ENCODE results near the gene CASK.

Gene CASK, protein sequence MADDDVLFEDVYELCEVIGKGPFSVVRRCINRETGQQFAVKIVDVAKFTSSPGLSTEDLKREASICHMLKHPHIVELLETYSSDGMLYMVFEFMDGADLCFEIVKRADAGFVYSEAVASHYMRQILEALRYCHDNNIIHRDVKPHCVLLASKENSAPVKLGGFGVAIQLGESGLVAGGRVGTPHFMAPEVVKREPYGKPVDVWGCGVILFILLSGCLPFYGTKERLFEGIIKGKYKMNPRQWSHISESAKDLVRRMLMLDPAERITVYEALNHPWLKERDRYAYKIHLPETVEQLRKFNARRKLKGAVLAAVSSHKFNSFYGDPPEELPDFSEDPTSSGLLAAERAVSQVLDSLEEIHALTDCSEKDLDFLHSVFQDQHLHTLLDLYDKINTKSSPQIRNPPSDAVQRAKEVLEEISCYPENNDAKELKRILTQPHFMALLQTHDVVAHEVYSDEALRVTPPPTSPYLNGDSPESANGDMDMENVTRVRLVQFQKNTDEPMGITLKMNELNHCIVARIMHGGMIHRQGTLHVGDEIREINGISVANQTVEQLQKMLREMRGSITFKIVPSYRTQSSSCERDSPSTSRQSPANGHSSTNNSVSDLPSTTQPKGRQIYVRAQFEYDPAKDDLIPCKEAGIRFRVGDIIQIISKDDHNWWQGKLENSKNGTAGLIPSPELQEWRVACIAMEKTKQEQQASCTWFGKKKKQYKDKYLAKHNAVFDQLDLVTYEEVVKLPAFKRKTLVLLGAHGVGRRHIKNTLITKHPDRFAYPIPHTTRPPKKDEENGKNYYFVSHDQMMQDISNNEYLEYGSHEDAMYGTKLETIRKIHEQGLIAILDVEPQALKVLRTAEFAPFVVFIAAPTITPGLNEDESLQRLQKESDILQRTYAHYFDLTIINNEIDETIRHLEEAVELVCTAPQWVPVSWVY

DNA sequence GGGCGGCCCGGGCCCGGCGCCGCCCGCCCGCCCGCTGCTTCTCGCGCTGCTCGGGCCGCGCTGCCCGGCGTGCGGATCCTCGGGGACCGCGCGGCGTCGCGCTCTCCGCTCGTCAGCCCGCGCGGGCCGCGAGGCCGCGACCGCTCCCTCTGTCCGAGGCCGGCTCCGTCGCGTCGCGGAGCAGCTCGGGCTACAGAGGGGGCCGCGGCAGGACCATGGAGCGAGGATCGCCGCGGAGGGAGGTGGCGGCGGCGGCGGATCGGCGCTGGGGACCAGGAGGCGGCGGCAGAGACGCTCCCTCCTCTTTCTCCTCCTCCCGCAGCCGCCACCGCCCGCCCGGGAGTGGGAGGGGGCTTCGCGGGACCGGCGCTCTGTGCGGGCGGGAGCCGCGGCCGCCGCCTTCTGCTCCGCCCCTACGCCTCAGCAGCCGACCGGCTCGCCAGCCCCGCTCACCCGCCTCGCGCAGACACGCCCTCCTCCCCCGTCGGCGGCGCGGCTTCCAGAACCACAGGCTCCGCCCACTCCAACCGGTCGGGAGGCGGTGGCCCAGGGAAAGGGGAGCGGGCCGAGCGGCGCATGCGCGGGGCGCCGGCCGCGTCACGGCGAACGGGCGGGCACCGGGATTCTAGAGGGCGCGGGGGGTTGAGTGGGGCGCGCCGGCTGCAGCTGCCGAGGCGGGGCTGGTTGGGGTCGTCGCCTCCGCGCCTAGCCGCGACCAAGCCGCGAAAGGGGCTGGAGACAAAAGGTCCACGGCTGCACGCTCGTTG is at the start of gene CASK:
Gene CASK, minus strand, starts transcription at position 344 of the 767 bp plus-strand sequence. CDS start 566 bp downstream, outside the sequence.
- DNase-seq, result peak; percentile 92

DNA sequence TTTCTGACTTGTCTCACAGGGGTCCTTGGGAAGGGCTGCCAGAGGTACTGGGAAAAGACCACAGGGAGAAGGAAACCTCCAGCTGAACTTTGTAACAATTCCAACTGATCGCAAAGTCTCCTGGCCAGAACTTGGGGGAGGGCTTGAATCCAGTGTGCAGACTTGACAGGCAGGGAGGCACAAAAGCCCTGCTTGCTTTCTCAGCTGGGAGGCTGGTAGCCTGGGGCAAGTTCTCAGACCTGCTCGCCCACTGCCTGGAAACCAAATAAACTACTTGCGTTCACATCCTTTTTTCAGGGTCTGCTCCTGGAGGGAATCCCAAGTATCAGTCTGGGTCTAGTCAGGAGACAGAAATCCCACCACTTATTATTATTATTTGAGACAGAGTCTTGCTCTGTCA is 48.0 kb upstream of the CASK start:
- DNase-seq, result no peak

DNA sequence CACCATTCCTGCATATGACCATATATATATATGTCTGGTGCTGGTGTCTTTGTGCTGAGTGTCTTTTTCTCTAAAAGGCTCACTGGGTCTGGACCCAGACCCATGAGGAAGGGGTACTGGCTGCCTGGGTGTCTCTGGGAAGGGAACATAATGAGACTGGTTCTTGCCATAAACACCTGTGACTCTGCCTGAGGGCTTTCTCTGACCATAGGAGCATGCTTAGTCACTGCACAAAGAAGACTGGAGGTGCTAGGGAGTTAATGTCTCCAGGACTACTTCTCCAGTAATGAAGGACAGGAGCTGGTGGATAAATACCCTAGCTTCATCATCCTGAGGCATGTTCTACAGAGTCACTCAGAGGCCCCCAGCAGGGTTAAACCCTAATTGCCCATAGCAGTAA is 47.1 kb upstream of the CASK start:
- no peak for DNase-seq

DNA sequence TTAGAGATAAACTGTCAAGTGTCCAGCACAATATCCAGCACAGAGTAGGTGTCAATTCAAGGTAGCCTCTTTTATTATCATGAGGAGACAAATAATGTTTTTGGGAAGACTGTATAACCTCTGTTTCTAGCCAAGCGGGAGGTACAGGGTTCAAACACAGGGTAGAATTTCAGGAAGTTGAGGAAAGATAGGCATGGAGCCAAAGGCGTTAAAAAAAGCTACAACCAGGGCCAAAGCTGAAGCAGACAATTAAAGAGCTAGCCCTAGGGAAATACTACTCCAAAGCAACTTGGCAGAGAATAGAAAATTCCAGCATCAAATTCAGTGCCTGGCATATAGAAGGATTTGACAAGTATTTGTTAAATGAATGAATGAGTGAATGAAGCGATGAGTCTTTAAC is 40.0 kb upstream of the CASK start:
- DNase-seq, result no peak

DNA sequence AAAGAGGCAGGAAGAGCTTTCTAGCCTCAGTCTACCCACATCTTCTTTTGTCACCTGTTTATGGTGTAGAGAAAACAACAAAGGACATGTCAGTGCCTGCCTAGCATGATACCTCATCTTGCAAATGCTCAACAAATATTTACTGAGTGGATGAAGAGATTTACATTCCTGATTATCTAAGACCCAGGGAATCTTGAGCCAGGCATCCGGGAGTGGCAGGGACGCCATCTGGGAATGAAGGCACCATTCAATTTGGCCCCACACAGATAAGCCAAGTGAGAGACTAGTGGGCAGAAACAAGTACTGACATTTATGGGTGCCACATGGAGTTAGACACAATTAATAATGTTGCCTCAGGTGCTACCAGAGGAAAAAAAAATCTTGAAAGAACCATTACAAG is 36.8 kb upstream of the CASK start:
- DNase-seq, result no peak

DNA sequence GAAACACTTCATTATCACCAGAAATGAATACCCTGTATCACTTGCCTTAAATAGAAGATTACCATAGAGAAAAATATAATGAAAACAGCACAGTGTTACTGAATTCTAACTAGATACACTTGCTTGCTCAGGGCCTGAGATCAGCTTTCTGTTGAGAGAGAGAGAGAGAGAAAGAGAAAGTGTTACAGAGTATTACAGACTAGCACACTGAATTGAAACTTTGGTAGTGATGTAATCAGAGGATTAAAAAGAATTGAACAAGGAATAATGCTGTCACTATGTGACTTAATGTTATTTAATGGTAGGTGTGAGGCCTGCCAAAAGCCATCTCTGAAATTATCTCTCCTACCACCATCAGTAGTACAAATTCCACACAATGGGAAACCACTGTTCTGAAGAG is 35.5 kb upstream of the CASK start:
- DNase-seq, result no peak

DNA sequence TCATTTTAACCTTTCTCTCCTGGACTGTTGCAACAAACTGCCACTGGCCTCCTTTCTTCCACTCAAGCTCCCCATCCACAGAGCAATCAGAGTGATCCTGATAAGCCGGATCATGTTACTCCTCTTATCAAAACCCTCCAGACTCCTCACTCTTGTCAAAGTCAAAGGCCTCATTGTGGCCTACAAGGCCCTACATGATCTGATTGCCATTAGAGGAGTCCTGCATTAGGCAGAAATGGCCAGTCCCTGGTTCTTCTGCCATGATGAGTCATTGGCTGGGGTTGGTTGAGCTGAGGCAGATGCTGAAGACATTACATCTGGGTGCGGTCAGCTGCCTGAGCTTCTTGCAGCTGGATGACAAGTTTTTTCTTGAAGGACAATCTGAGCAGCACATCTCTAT is 32.7 kb upstream of the CASK start:
- no peak for DNase-seq

DNA sequence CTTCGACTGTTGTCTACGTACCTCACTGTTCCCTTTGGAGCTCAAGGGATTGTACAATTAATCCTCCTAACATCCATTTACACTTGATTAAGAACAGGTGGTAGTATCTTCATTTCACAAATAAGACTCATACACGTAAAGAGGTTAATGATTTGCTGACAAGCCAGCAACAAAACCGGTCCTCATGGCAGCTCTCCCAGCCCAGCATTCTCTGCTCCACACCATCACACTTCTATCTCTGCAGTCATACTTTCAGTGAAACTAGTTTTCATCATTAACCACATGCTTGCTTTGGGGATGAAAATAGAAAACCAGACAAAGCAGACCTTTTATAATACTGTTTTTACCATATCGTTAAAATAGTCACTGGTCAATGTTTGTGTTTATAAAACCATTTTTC is 28.7 kb upstream of the CASK start:
- no peak for DNase-seq

DNA sequence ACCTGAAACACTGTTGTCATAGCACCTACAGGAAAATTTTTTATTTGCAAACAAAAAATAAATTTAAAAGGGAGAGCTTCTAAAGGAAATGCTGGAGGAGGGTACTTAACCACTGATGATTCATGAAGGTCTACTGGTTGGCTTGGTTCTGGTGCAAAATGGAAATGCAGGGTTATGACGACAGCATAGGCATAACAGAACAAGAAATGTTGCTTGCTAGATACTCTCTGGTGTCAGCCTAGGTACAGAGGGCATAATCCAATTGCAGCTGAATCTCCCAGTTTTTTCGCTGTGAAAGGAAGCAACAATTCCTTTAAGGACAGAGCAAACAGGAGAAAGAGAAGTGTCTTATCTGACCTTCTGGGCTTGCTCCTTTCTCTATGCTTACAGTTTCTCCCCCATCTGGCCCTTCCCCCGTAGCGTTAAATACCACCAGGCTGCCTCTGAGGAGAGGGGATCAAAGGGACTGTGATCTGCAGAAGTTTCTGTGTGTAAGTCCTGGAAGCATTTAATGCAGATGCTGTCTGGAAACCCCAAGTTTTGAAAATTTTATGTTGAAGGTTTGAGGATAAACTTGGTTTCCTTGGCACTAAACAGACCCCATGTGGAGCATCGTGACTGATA is 23.7 kb upstream of the CASK start:
- no peak for DNase-seq

DNA sequence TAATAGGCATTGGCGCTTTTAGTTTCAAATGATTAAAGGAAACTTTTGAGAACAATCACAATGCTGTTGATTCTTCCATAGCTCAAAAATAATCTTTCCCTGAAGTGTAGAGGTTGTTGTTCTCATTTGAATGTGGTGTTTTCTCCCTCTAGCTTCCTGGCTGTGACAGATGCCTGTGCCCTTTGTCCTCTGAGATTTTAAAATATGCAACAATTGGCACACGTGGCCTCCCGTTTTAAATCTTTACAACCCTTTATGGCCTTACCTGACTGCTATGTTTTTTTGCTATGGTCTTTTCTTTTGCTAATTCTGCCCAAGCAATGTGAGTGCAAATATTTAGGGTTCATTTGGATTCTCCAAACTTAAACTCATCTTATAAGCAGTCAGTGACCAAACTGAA is 22.9 kb upstream of the CASK start:
- DNase-seq, result no peak

DNA sequence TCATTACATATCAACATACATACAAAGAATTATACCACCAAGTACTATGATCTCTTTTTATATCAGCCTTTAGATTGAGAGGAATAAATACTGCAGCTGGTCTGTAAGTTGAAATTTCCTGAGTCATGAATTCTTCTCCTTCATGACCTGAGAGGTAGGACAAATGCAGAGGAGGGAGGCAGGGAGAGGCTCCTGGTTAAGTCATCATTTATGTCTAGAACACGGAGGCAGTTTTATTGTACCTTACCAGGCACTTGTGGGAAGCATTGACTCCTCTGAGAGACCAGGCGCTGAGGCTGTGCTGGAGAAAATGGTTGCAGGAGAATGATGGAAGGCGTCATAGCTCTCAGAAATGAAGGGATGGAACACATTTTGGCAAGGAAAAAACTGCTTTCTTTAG is 12.5 kb upstream of the CASK start:
- DNase-seq, result no peak

DNA sequence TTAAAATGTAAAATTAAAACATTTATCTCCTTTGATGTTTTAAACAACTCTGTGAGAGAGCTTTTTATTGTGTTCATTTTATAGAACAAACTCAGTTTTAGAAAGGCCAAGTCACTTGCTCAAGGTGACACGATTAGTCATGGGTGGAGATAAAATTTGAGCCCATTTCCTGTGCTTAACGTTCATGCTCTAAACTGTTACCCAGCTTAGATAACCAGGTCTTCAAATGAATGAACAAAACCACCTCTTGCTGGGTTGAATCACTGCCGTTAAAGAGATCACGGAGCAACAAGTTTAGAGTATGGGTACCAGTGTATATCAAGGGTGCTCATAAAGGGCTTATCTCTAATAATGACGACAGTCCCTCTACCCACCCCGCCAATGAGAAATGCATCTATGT is 10.2 kb upstream of the CASK start:
- DNase-seq, result peak; percentile 49

DNA sequence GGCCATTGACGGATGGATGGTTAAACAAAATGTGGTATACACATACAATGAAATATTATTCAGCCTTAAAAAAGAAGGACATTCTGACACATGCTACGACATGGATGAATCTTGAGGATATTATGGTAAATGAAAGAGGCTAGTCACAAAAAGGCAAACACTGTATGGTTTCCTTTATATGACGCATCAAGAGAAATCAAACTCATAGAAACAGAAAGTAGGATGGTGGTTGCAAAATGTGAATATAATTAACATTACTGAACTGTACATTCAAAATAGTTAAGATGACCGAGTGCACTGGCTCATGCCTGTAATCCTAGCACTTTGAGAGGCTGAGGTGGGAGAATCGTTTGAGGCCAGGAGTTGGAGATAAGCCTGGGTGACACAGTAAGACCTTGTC is 9.5 kb upstream of the CASK start:
- peak; percentile 17 for DNase-seq

DNA sequence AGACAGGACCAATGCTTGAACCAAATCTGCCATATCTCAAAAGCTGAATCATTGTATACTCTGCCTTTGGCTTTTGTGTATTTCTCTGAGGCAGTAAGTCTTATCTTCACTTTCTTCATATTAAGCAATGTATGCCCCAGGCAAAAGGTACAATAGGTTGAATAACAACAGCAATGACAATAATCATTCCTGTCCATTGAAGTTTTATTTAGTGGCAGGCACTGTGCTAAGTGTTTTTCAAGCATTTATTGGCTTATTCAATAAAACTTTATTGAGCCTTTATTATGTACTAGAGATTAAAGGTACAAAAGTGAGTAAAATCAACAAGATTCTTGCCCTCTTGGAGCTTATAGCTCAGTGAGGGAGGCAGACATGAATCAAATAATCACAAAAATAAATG is 8.2 kb upstream of the CASK start:
- no peak for DNase-seq

DNA sequence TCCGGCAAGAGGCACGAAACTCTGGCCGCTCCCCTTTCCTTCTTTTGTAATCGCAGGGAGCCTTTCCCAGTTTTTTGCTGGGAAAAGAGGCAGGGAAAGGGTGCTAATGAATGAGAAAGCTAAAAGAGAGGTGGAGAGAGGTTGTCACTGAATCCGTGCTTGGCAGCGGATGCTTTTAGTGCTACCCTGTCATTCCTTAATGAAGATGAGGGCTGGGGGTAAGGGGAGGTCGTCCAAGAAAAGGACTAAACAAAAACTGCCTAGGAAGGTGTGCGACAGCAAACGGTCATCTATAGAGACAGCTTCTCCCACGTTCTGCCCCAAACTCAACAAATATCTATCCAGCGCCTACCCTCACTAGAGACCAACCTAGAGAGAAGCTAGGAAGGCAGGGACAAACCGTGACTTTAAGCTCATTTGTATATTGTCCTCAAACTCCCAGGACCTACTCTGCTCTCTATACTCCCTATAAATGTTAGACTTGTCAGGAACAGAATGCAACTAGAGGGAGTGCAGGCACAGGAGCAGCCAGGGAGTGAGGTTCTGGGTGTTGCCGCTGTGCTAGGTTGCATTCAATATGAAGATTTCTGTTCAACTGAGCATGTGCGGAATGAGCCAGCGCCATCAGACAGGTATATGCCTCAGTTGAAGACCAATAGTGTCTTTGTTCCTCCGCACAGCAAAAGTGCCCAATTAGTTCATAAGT is 777 bp upstream of the CASK start:
- DNase-seq, result peak; percentile 44

DNA sequence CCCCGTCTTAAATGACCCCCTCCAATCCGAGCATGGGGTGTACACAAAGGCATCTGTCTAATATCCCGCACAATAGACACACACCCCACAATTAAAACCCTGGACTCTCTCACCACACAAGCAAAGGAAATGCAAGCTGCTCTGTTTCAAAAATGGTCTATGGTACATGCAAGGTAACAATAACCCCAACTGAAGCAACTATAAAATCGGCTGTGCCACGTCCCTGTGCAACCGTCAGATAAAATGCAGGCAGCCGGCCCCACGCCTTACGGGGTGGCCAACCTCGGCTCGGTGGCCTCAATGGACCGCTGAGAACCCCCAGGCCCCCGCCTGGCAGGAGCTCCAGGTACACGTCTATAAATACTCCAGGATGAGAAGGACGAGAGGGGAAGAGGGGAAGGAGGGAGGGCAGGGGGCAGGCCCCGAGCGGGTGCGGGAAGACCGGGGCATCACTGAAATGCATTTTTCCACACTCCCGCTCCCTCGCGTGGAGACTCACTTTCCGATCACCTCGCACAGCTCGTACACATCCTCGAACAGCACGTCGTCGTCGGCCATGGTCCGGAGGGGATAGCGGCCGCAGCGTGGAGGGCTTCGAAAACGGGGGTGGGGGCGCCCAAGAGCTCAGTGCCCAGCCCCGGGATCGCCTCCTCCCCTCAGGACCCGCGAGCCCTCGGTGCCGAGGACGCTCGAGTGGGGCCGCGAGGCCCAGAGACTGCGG is 763 bp downstream of the CASK start:
- DNase-seq, result peak; percentile 15

DNA sequence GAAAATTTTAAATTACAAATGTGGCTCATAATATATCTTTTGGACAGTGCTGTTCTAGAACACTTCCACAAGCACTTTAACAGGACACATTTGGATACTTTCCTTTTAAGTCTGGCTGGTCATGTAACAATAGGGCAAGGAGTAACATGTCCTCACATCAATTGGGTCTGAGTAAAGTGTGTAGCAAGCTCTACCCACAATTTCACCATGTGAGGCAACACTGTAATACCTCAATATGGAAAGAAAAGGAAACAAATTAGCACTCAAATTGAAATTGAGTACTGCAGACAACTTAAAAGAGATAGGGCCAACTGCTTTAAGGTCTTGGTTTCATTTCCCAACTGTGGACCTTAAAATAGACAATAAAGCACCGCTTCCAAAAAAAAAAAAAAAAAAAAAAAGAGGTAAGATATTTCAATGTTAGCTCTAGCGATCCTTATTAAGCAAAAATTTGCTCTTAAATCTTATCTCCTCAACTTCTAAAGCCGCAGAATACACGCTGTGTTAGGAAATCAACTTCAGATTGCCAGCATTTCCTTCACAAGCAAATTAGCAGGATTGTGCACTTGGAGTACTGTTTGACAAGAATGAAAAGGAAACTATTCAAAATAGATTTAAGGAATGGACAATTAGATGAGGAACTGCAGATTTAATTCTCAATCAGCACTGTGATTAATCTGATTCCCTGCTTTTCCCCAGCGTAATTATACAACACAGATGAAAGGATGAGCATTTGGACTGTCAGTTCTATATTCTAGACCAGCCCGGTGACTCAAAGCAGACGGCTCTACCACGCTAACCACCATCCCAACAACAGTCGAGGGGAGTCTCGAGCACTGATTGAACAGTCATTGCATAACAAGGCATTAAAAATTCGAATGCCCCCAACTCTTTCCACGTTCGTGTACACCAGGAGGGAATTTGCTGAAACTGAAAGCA is 1.6 kb downstream of the CASK start:
- DNase-seq, result peak; percentile 69

DNA sequence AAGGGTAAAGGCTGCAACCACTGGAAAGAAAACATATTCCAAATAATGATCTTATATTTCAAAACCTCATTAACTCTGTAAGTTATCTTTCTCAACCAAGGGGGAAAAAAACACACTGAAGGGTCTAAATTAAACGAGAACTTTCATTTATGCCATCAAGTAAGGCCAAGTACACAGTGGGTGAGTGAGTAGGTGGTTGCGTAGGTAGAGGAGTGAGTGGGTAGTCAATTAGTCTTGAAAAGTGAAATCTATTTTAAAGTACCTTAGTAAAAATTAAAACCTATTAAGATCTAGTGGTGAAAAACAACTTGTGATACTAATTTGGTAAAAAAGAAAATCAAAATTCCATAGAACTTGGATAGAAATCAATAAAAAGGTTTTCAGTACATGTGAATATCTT is 3.5 kb downstream of the CASK start:
- DNase-seq, result no peak

DNA sequence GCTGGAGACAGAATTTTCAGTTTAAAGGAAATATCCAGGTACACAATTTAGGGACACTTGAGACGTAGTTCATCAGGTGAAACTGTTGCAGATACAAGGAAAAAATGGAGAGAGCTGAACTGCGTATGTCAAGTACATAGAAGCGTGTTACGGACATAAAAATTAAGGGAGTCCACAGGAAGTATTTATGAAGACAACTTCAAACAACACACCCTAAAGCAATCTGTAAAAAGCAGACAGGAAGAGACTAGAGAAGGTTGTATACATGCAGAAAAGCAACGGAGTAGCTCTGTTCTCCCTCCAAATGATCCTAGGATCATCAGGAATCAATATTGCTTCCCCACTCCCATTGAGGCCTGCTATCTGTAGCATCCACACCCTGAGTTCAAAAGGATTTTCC is 5.8 kb downstream of the CASK start:
- DNase-seq, result no peak

DNA sequence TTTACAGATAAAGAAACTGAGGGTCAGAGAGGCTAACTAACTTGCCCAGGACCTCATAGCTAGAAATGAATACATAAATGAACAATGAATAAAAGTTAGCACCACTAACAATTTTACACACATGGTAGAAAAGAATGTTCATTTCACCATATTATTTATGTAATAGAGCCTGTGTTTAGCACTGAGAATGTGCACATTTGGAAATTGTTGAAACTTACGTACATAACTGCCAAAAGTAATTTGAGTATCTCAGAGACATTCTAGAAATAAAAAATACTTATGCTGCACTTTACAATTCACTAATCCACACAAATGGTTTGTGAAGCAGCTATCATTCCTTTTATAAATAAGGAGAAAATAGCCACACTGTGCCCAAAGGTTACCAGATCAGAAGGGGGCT is 9.9 kb downstream of the CASK start:
- DNase-seq, result no peak

Measured in activated CD4-positive, alpha-beta T cell treated with anti-CD3 and anti-CD28 coated beads, Interleukin-2, Interleukin-6, amounts not matched to agents 100 ng/mL and 50 ng/mL, durations not matched to agents 16 hours and 8 hours (primary cell).